Kidney (tissue), 14 donors: Measurements from ENCODE around the gene PBX2. TPM values are rescaled to one million over a fixed set of nuclear protein-coding genes. Genes with fewer than 3 reads are reported as not detected.

Experiments
- DNase-seq, 5 donors: peaks; one replicate each; pipeline ENCODE4 v3.0.0-alpha.2; 2013 to 2020
- FAIRE-seq: peaks from 2 replicates; lab custom pipeline; 2012; peaks lifted over from hg19 to GRCh38; lab: Jason Lieb, UNC
- H3K27ac ChIP-seq, 2 donors: one replicate each; pipeline ENCODE4 v1.7.0; 2013; ENCODE audit warnings: low read depth in 2 of 2, low read length in 2 of 2, inconsistent platforms in 1 of 2
- H3K27me3 ChIP-seq: one replicate; pipeline ENCODE4 v1.7.1; 2013; ENCODE audit warnings: low read length, inconsistent platforms; ENCODE audit not compliant: control insufficient read depth, insufficient read depth
- H3K36me3 ChIP-seq, 3 donors: one replicate each; pipeline versions ENCODE4 v1.7.0 to v1.7.1; 2013; ENCODE audit warnings: low read length in 3 of 3, control low read depth in 1 of 3, inconsistent platforms in 1 of 3; ENCODE audit not compliant: insufficient read depth in 3 of 3, control insufficient read depth in 2 of 3
- H3K4me1 ChIP-seq, 3 donors: one replicate each; pipeline versions ENCODE4 v1.7.0 to v1.7.1; 2013; ENCODE audit warnings: low read length in 3 of 3, inconsistent platforms in 1 of 3, low read depth in 1 of 3; ENCODE audit not compliant: control insufficient read depth in 2 of 3, insufficient read depth in 2 of 3
- H3K4me3 ChIP-seq, 3 donors: one replicate each; pipeline versions ENCODE4 v1.7.0 to v1.8.1; 2013; ENCODE audit warnings: low read length in 3 of 3, control low read depth in 1 of 3, inconsistent platforms in 1 of 3
- H3K9ac ChIP-seq, 3 donors: one replicate each; pipeline versions ENCODE4 v1.7.0 to v1.7.1; 2013; ENCODE audit warnings: low read length in 3 of 3, control low read depth in 1 of 3, inconsistent platforms in 1 of 3
- H3K9me3 ChIP-seq, 3 donors: one replicate each; pipeline versions ENCODE4 v1.7.0 to v1.7.1; 2013; ENCODE audit warnings: low read length in 3 of 3, control low read depth in 1 of 3, inconsistent platforms in 1 of 3; ENCODE audit not compliant: control insufficient read depth in 2 of 3, insufficient read depth in 1 of 3
- intact Hi-C: fragments of 100-400 bp; cut with DNase I; formaldehyde crosslinking; loops from one replicate; pipeline ENCODE4 v1.11.1; 2022
- polyA plus RNA-seq: library from polyadenylated mRNA; stranded (reverse); fragments of 350-450 nt; fragmentation: Illumina TruSeq; extraction: RNeasy Lipid Tissue Mini Kit (QIAGEN cat#74804); gene quantifications from one replicate; pipeline ENCODE4 v1.2.3, GENCODE V29; 2014; ENCODE audit warnings: low read depth, low replicate concordance; ENCODE audit not compliant: insufficient read depth
- total RNA-seq: library from RNA; stranded (reverse); fragmentation: NEBNext Ultra II Directional; extraction: Animal tissue kit (Norgen Biotek cat#: 25700); gene quantifications from one replicate; pipeline ENCODE4 v1.2.1, GENCODE V29; 2021
- TF ChIP-seq, protein P1 (sequence below): IDR thresholded peaks from 3 replicates; pipeline ENCODE4 v1.5.1; 2012; ENCODE audit warnings: mild to moderate bottlenecking, moderate library complexity, borderline replicate concordance; ENCODE audit not compliant: insufficient read depth; ENCODE audit errors: extremely low read depth
- donor health status: control.
- donor health status: control.
- donor health status: control.
- donor health status: control.
- donor health status: control.
- donor health status: DM: yes; HTN: yes; CAD: no.
- donor health status: Normal renal cell carcinoma (clear cell type).

Gene PBX2
- total and polyA plus RNA-seq, 2 donors from 2014 or later = 34.6 to 87.3 TPM

DNA sequence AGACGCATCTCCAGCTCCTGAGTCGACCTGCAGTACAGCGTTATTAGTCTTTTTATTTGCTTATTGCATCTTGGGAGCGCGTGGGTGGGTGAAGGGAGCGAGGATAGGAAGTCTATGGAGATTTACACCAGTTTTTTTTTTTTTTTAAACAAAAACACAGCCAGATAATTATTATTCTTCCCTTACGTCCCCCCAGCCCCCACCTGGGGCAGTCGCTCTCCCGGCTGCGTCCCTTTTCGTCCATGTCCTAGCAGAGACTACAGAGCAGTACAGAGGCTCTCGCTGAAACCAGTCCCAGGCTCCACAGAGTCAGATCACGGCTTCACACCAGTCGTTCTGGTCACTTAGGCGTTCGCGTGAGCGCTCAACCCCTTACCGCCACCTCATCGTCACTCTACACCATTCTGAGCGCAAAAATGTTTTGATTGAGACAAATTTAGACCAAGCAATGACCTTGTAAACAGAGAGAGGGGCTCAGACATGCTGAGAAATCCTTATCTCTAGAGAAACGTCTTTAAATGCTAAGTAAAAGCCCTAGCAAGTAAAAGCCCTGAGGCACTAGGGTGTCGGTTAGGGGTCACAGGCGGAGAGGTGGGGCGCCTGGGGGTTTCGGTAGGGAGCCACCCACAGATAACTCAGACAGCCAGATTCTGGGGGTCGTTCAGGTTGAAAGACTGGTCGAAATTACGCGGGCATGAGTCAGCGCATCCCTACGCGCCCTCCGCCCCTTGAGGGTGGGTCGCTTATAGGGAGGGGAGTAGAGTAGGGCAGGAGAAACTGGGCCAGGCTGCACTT, 37.0 kb downstream of the PBX2 start:
- Histone ChIP-seq H3K4me1 (peaks cover 4 to 20% (median 13%) of the 10 kb centered on the region in 3 donors), H3K27ac (peak overlapping the region; percentile 88 to 98), H3K36me3 (peaks cover 5 to 19% (median 10%) of the 10 kb centered on the region in 3 donors), H3K4me3 (peak overlapping the region; percentile 89 to 99 (median 96)), H3K27me3 (no peaks in the 10 kb centered on the region), H3K9ac (peak overlapping the region; percentile 32 to 82 (median 37)), H3K9me3 (no peaks in the 10 kb centered on the region)
- DNase-seq (peak in 4 of 5 donors; percentile 66 to 84 (median 78)), FAIRE-seq (no peak)
- TF ChIP-seq, protein P1, sequence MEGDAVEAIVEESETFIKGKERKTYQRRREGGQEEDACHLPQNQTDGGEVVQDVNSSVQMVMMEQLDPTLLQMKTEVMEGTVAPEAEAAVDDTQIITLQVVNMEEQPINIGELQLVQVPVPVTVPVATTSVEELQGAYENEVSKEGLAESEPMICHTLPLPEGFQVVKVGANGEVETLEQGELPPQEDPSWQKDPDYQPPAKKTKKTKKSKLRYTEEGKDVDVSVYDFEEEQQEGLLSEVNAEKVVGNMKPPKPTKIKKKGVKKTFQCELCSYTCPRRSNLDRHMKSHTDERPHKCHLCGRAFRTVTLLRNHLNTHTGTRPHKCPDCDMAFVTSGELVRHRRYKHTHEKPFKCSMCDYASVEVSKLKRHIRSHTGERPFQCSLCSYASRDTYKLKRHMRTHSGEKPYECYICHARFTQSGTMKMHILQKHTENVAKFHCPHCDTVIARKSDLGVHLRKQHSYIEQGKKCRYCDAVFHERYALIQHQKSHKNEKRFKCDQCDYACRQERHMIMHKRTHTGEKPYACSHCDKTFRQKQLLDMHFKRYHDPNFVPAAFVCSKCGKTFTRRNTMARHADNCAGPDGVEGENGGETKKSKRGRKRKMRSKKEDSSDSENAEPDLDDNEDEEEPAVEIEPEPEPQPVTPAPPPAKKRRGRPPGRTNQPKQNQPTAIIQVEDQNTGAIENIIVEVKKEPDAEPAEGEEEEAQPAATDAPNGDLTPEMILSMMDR = no peak
- intact Hi-C loops = no loop called here

DNA sequence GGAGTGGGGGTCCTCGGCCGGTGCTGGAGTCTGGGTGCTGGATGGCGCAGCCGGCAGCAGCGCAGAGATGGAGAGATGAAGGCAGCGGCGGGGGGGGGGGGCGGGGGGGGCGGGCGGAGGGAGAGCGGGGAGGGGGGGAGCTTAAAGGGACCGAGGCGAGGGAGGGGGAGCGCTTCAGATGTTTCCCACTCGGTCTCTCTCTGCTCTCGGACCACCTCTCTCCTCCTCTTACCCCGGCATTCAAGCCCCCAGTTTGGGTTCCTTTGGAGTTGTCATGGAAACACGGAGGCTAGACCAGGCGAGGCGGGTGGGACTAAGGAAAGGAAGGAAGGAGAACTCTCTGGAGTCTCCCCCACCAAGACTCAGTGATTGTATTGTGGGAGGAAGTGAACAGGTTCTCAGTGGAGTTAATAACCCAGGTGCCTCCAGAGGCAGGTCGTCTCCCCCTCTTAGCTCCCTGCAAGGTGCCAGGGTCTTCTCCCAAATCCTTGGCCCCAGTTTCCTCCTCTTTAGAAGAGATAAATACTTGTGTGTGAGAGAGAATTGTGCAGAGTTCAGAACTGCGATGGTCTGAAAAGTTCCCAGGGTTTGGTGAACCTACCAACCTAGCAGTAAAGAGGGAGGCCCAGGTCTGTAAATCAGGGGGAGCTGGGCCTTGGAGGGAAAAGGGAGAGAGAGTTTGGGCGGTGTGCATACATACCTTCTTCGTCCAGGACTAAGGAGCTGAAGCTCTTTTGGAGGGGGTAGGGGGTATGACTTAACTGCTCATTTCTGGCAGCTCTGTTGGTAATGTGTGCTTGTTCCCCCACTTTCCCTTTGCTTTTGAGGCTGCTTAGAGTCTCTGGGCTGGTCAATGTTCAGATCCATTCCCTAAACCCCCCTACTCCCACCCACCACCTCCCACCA, 37.9 kb downstream of the PBX2 start, which contains the start of gene PRRT1:
Gene PRRT1, minus strand, starts transcription at position 77 of the 906 bp plus-strand sequence. CDS start 112 bp downstream, outside the sequence.
- DNase-seq (peak in 3 of 5 donors; percentile 37 to 76 (median 46)), FAIRE-seq (no peak)
- Histone ChIP-seq H3K27me3 (no peaks in the 10 kb centered on the region), H3K9me3 (no peaks in the 10 kb centered on the region), H3K36me3 (peaks cover 0 to 13% (median 4%) of the 10 kb centered on the region in 3 donors), H3K9ac (peak within 1 kb of the TSS in 2 of 3 donors; percentile 37 to 82), H3K4me3 (peak within 1 kb of the TSS; percentile 36 to 99 (median 96)), H3K27ac (no peak within 1 kb of the TSS), H3K4me1 (peaks cover 4 to 20% (median 13%) of the 10 kb centered on the region in 3 donors)
- intact Hi-C loops = no loop called here
- TF ChIP-seq, protein P1 = no peak

DNA sequence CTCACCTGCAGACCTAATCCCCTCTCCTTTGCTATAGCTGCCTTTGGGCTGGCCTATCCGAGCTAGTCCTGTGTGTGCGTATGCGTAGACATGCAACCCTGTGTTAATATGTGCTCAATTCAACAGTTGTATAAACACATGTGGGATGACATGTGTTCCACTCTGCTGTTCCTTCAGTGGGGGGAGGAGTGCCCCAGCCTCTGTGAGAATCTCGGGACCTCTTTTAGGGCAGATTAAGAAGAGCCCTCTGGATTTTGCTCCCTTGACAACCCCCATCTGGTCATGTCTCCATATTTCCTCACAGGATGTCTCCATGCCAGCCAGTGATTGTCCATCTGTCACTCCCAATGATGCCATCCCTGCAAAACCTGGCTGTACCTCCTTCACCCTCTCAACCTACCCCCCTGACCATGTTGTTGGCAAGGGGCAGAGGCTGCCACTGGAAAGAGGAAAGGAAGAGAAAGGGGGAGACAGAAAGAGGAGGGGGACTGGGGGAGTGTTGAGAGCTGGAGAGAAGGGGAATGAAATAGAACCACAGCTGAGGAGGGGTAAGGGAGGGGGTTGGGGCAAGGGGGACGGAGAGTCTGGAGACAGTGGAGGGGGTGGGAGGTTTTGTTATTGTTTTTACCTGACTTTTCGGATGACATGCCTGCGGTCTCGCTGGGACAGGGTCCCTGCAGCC, 38.7 kb downstream of the PBX2 start:
- Histone ChIP-seq H3K27ac (no peak overlapping the region), H3K9me3 (no peaks in the 10 kb centered on the region), H3K36me3 (peaks cover 0 to 6% (median 3%) of the 10 kb centered on the region in 3 donors), H3K27me3 (no peaks in the 10 kb centered on the region), H3K4me1 (peaks cover 4 to 20% (median 13%) of the 10 kb centered on the region in 3 donors), H3K4me3 (peak overlapping the region; percentile 34 to 55 (median 36)), H3K9ac (peak overlapping the region in 1 of 3 donors; percentile 1)
- TF ChIP-seq, protein P1 = no peak
- FAIRE-seq (no peak), DNase-seq (peak in 2 of 5 donors; percentile 52 to 69)
- intact Hi-C loops = no loop called here
